Activated CD4-positive, alpha-beta T cell treated with anti-CD3 and anti-CD28 coated beads, Interleukin-10, Interleukin-2, amounts not matched to agents 100 ng/mL and 50 ng/mL, durations not matched to agents 16 hours and 8 hours (primary cell): ENCODE results near the gene UAP1L1.
"Not testable (repeated sequence)": the region's sequence is repeated elsewhere in the genome, so short reads cannot be mapped to it uniquely, and the experiment has no call there.

Experiments used
- DNase-seq: peaks from one replicate; pipeline ENCODE4 v3.0.0-alpha.2; 2020

Gene UAP1L1

DNA sequence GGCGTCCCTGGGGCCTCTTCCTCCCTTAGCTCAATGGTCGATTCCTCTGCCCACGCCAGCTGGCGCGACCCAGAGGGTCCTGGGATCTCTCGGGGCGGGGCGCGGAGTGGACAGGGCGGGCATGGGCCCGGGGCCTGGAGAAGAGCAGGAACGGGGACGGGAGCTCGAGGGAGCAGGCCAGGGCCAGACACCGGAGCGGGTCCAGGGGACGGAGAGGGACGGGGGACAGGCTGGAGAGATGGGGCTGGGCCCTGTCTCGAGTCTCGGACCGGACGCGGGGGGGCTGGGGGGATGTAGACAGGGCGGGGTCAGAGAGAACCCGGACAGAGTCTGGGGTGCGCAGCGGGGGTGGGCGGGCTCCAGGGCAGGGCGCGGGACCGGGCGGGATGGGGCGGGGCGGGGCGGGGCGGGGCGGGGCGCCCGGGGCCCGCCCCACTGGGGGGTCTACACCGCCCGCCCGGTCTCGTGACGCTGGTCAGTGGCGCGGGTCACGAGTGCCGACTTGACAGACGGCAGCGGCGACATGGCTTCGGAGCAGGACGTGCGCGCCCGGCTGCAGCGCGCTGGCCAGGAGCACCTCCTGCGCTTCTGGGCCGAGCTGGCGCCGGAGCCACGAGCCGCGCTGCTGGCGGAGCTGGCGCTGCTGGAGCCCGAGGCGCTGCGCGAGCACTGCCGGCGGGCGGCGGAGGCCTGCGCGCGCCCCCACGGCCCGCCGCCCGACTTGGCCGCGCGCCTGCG, at the start of gene UAP1L1:
UAP1L1 (plus strand) TSS at position 508 of the 738 bp plus-strand sequence; CDS start at position 524, 16 bp downstream.
- DNase-seq, result peak; percentile 68

DNA sequence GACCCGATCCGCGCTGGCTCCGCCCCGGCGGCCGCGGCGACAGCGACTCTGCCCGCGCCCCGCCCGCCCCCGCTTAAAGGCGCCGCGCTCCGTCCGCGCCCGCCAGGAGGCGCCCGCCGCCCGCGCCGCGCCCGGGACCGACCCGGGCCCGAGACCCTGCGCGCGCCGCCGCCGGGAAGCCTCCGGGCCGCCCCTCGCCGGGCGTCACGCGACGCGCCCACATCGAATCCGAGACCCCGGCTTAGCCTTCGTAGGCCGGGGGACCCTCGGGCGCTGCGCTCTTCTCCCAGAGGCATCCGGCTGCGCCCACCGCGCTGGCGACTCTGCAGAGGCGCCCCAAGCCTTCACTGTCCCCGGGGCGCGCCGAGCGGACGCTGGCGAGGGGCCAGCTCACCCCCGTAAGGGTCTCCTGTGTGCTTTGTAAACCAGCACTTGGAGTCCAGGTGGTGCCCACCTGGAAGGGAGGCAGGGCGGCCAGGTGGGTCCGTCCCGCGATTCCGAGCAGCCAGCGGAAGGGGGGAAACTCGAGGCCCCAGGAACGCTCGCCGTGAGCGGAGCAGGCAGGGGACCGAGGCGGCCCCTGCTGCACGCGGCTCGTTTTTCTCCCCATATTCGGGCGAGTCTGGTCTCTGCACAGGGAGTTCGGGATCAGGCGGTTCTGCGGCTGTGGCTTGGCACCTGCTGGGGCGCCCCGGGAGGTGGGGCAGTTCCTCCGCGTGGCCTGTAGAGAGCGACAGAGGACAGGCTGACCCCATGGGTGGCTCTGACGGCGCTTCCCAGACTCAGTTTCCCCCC, 48.9 kb upstream of the UAP1L1 start:
- peak; percentile 90 for DNase-seq

- DNase-seq, result peak; percentile 91
Measured at GRCh38 chr9:137029058-137029936, 48.0 kb upstream of the UAP1L1 start.

- DNase-seq, result peak; percentile 56
Measured at GRCh38 chr9:137030006-137030405, 47.3 kb upstream of the UAP1L1 start.

DNA sequence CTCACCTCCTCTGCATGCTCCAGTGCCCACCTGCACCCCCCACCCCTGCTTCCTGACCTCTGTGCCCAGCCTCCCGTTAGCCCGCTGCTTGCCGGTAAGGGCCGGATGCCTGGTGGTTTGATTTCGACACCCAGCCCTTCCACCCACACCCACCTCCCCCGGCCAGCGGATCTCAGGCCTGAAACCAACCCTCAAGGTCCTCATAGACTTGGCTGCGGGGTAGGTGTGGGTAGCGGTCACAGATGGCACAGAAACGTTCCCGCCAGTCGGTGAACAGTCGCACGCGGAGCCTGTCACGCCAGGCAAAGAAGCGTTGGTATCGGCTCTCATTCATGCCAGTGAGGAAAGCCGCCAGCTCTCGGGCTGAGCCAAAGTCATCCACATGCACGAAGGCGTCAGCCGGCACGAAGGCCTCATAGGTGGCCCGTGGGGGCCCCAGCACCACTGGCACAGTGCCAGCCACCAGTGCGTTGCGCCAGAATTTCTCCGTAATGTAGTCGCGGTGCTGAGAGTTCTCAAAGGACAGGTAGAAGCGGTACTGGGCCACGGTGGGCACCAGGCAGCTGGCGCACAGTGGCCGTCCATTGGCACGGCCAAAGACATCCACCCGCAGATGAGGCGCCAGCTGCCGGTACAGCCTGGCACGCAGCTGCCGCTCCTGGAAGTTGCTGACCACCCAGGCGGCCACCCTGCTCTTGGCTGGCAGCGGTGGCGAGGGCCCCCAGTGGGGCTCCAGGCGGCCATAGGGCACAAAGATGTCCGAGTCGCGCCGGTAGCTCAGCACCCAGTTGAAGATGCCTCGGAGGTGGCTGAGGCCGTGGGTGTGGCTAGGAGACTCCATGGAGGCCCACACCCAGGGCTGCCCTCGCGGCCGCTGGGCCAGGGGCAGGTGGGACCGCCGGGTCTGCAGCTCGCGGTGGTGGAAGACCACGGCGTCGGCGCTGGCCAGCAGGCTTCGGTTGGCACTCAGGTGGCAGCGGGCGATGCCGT, 46.5 kb upstream of the UAP1L1 start:
- peak; percentile 93 for DNase-seq

DNA sequence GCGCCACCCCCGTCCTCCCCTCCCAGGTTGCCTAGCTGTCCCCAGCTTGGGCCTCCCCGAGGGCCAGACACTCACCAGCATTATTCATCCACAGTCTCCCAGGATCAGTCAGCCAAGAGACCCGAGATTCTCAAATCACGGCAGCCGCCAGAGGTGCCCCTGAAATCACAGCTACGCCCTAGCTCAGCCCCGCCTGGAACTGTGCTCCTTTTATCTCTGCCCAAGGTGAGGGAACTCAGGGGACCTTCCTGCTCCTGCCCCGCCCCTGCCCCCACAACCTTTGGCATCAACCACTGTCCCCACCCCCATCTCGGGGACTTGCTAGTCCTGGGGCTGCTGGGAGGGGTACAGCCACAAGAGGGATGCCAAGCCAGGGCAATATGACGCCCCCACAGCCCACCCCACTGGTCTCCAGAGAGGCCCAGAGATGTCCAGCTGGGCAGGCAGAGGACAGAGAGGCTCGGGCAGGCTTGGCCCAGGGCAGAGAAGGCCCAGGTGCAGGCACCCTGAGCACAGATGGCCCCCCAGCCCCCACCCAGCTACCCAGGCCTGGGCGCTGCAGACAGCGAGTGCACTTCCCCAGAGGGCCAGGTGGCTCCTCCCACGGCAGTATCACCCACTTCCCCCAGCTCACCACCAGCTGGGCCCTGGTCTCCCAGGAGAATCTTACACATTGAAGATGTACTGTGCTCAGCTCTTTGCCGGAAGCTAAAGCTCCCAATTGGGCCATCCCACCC, 45.2 kb upstream of the UAP1L1 start, which contains the start of gene FUT7:
FUT7 (minus strand) TSS at position 185 of the 737 bp plus-strand sequence; CDS start at position 88, 97 bp downstream.
- peak; percentile 89 for DNase-seq

GRCh38 chr9:137032858-137033257, 44.5 kb upstream of the UAP1L1 start:
- DNase-seq, result peak; percentile 75

- DNase-seq, result not testable (repeated sequence)
Measured at GRCh38 chr9:137033481-137033880, 43.8 kb upstream of the UAP1L1 start.

- DNase-seq, result no peak
Measured at GRCh38 chr9:137034039-137034708, 43.1 kb upstream of the UAP1L1 start.

DNA sequence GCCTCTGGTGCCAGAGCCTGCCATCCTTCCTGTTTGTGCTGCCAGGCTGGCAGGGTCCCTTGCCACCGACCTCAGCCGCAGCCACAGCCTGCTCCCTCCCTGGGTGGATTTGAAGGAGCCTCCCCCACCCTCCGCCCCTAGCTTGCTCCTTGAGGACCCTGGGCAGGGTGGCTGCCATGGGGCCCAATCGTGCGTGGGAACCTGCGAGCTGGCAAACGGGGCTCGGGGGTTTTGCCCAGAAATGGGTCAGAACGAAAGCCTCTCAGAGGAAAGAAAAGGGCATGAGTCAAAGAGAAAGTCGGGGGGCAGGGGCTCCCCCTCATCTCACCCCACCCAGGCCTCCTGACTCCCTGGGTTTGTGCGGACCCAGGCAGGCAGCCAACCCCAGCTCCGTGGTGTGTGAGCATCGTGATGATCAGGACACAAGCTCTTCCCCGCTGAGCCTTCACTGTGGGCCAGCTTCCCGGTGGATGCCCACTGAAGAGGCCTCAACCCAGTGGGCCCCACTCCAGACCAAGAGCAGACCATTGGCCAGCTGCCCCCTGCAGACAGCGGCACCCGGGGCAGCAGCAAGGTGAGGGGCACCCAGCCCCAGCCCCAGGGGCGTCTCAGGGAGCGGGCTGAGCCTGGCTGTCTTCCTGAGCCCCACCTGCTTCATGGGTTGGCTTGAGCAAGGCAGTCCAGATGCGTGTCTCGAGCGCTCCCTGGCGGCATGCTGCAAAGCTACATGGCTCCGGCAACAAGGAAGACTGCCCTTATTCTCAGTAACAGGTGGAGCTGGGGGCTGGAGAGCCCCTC, 42.4 kb upstream of the UAP1L1 start:
- peak; percentile 97 for DNase-seq

- DNase-seq, result no peak
Measured at GRCh38 chr9:137035507-137035834, 41.8 kb upstream of the UAP1L1 start.

DNA sequence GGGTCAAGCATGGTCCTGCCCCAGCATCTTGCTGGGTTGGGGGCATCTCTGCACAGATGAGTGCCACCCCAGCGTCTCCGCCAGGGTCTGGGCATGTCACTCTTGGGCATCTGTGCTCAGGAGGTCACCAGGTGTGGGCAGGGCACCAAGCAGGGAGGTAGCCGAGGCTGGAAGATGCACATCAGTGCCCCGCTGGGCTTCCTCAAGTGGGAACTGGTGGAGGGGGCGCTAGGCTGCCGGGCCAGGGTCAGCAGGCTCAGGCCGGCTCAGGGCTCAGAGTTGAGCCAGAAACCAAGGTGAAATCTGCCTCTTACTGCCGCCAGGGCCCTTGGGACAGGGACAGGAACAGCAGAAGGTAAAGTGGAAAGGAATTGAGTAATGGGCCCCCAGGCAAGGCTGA, 41.4 kb upstream of the UAP1L1 start:
- no peak for DNase-seq

GRCh38 chr9:137037035-137037434, 40.3 kb upstream of the UAP1L1 start:
- no peak for DNase-seq

GRCh38 chr9:137037483-137037882, 39.8 kb upstream of the UAP1L1 start:
- no peak for DNase-seq

GRCh38 chr9:137038916-137039315, 38.4 kb upstream of the UAP1L1 start:
- no peak for DNase-seq

GRCh38 chr9:137039611-137040366, 37.5 kb upstream of the UAP1L1 start:
- DNase-seq, result no peak

- DNase-seq, result no peak
Measured at GRCh38 chr9:137040568-137040967, 36.7 kb upstream of the UAP1L1 start.

DNA sequence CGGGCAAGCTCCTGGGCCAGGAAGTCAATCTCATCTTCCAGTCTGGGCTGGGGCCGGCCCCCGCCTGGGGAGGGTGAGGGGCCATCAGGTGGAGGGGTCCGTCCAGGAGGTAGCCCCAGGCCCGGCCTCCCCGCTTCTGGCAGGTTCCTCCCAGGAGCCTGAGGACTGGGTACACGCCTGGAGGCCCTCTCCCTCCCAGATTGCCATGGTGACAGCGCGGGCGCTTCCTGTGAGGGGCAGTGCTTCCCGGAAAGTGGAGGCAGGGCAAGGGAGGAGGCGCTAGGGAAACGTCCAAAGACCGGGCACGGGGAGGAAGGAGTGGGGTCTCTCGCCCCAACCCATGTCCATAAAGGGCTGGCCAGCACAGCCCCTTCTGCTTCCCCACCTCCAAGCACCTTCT, 36.2 kb upstream of the UAP1L1 start:
- no peak for DNase-seq
